SK-N-SH treated with all-trans-retinoic acid at 6 μM for 48 hours (cell line): ENCODE results near the gene AGBL1.

Experiments
- PPARA ChIP-seq: fragments of 250-450 bp; sonication (Bioruptor Pico); IDR thresholded peaks from 2 replicates; pipeline ENCODE4 v1.5.0; 2020; ENCODE audit warnings: mild to moderate bottlenecking, borderline replicate concordance
- TCF4 ChIP-seq: fragments of 250-450 bp; sonication (Bioruptor Pico); IDR thresholded peaks from 2 replicates; pipeline ENCODE4 v1.8.0; 2021; ENCODE audit warnings: mild to moderate bottlenecking, moderate library complexity, borderline replicate concordance
- ZFP3 ChIP-seq: fragments of 250-450 bp; sonication (Bioruptor Pico); IDR thresholded peaks from 2 replicates; pipeline ENCODE4 v1.5.0; 2020; ENCODE audit warnings: mild to moderate bottlenecking, moderate library complexity
- ZNF70 ChIP-seq: fragments of 450-650 bp; formaldehyde crosslinking; IDR thresholded peaks from 2 replicates; pipeline ENCODE4 v1.5.0; 2020; ENCODE audit warnings: mild to moderate bottlenecking, moderate library complexity
- ZNF8 ChIP-seq: fragments of 450-650 bp; formaldehyde crosslinking; IDR thresholded peaks from 2 replicates; pipeline ENCODE4 v1.5.0; 2020; ENCODE audit warnings: mild to moderate bottlenecking, moderate library complexity
- TF ChIP-seq, protein P1 (sequence below): fragments of 250-450 bp; sonication (Bioruptor Pico); IDR thresholded peaks from 2 replicates; pipeline ENCODE4 v1.8.0; 2020; ENCODE audit warnings: mild to moderate bottlenecking, moderate library complexity, borderline replicate concordance
- TF ChIP-seq, protein P2 (sequence below): fragments of 250-450 bp; sonication (Bioruptor Pico); IDR thresholded peaks from 2 replicates; pipeline ENCODE4 v1.5.1; 2021; ENCODE audit warnings: mild to moderate bottlenecking, moderate library complexity
- TF ChIP-seq, protein P3 (sequence below): fragments of 250-450 bp; sonication (Bioruptor Pico); IDR thresholded peaks from 2 replicates; pipeline ENCODE4 v1.5.1; 2020; ENCODE audit warnings: low read depth, mild to moderate bottlenecking, moderate library complexity

DNA sequence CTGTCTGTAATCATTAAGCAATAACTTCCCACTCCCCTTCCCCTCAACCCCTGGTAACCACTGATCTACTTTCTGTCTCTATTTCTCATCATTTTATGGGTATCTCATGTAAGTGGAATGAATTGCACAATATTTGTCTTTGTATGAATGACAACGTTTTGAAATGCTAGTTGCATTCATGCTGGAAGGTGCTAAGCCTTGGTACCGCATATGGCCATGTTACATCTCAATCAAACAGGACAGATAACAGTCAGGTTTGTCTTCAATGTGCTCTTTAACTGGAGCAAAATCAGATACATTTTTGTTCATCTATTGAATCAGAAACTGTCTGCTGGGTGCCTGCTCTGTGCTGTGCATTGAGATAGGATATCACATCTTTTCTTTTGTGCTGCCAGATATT is 134.2 kb downstream of the AGBL1 start:
- TF ChIP-seq TCF4 (CRISPR knock-in tag) (no peak), PPARA (no peak), ZNF8 (no peak), ZFP3 (CRISPR knock-in tag) (no peak), ZNF70 (no peak)
- TF ChIP-seq, protein P1, sequence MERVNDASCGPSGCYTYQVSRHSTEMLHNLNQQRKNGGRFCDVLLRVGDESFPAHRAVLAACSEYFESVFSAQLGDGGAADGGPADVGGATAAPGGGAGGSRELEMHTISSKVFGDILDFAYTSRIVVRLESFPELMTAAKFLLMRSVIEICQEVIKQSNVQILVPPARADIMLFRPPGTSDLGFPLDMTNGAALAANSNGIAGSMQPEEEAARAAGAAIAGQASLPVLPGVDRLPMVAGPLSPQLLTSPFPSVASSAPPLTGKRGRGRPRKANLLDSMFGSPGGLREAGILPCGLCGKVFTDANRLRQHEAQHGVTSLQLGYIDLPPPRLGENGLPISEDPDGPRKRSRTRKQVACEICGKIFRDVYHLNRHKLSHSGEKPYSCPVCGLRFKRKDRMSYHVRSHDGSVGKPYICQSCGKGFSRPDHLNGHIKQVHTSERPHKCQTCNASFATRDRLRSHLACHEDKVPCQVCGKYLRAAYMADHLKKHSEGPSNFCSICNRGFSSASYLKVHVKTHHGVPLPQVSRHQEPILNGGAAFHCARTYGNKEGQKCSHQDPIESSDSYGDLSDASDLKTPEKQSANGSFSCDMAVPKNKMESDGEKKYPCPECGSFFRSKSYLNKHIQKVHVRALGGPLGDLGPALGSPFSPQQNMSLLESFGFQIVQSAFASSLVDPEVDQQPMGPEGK (CRISPR knock-in tag) = no peak
- TF ChIP-seq, protein P2, sequence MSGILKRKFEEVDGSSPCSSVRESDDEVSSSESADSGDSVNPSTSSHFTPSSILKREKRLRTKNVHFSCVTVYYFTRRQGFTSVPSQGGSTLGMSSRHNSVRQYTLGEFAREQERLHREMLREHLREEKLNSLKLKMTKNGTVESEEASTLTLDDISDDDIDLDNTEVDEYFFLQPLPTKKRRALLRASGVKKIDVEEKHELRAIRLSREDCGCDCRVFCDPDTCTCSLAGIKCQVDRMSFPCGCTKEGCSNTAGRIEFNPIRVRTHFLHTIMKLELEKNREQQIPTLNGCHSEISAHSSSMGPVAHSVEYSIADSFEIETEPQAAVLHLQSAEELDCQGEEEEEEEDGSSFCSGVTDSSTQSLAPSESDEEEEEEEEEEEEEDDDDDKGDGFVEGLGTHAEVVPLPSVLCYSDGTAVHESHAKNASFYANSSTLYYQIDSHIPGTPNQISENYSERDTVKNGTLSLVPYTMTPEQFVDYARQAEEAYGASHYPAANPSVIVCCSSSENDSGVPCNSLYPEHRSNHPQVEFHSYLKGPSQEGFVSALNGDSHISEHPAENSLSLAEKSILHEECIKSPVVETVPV (CRISPR knock-in tag) = no peak
- TF ChIP-seq, protein P3, sequence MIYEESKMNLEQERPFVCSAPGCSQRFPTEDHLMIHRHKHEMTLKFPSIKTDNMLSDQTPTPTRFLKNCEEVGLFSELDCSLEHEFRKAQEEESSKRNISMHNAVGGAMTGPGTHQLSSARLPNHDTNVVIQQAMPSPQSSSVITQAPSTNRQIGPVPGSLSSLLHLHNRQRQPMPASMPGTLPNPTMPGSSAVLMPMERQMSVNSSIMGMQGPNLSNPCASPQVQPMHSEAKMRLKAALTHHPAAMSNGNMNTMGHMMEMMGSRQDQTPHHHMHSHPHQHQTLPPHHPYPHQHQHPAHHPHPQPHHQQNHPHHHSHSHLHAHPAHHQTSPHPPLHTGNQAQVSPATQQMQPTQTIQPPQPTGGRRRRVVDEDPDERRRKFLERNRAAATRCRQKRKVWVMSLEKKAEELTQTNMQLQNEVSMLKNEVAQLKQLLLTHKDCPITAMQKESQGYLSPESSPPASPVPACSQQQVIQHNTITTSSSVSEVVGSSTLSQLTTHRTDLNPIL (CRISPR knock-in tag) = no peak
